HCT116 (cell line): ENCODE data around the gene SCTR.

Experiments used
- CEBPB ChIP-seq: IDR thresholded peaks from 2 replicates; pipeline ENCODE4 v1.6.1; 2012; ENCODE audit warnings: low read depth
- EZH2 ChIP-seq: fragments of 200-600 bp; sonication (generic); IDR thresholded peaks from 2 replicates; pipeline ENCODE4 v1.6.1; 2017; ENCODE audit warnings: antibody characterized with exemption, mixed run types
- EZH2phosphoT487 ChIP-seq: fragments of 200-600 bp; IDR thresholded peaks from 2 replicates; pipeline ENCODE4 v1.6.1; 2018; ENCODE audit warnings: antibody characterized with exemption, borderline replicate concordance
- JUND ChIP-seq: IDR thresholded peaks from 2 replicates; pipeline ENCODE4 v1.6.1; 2012
- POLR2A ChIP-seq: IDR thresholded peaks from 2 replicates; pipeline ENCODE4 v1.7.0; 2011; ENCODE audit warnings: borderline replicate concordance; ENCODE audit not compliant: insufficient read depth, insufficient read length; ENCODE audit errors: extremely low read depth
- SIN3A ChIP-seq: IDR thresholded peaks from 2 replicates; pipeline ENCODE4 v1.6.1; 2012; ENCODE audit warnings: low read depth
- SP1 ChIP-seq: IDR thresholded peaks from 2 replicates; pipeline ENCODE4 v1.6.1; 2012; ENCODE audit warnings: low read depth
- TCF7L2 ChIP-seq: IDR thresholded peaks from 2 replicates; pipeline ENCODE4 v1.7.0; 2011; ENCODE audit warnings: borderline replicate concordance, inconsistent platforms; ENCODE audit not compliant: insufficient read depth, insufficient read length; ENCODE audit errors: extremely low read depth
- YY1 ChIP-seq: IDR thresholded peaks from 2 replicates; pipeline ENCODE4 v1.6.1; 2011; ENCODE audit warnings: low read length, low read depth, moderate library complexity, mild to moderate bottlenecking; ENCODE audit not compliant: insufficient replicate concordance; ENCODE audit errors: extremely low read depth
- ZBTB33 ChIP-seq: IDR thresholded peaks from 2 replicates; pipeline ENCODE4 v1.6.1; 2011; ENCODE audit warnings: mild to moderate bottlenecking, low read length, moderate library complexity; ENCODE audit not compliant: insufficient replicate concordance; ENCODE audit errors: extremely low read depth
- ZNF274 ChIP-seq: fragments of 200-500 bp; sonication (Bioruptor generic); IDR thresholded peaks from 2 replicates; pipeline ENCODE4 v1.6.1; 2014; ENCODE audit warnings: mild to moderate bottlenecking, low read depth, low read length, inconsistent platforms
- TF ChIP-seq, protein P1 (sequence below), 3 experiments: fragments of 200-600 bp in 1 of 3; sonication (generic) in 1 of 3; IDR thresholded peaks in 2 of 3; conservative IDR thresholded peaks in 1 of 3; 2 replicates each; pipeline ENCODE4 v1.5.1; 2012 to 2017; ENCODE audit warnings: low read depth in 2 of 3, low read length in 2 of 3, antibody characterized with exemption in 1 of 3, borderline replicate concordance in 1 of 3, control low read depth in 1 of 3, mild to moderate bottlenecking in 1 of 3, mixed read lengths in 1 of 3, mixed run types in 1 of 3, moderate library complexity in 1 of 3; ENCODE audit not compliant: insufficient read depth in 1 of 3
- TF ChIP-seq, protein P2 (sequence below): IDR thresholded peaks from 2 replicates; pipeline ENCODE4 v1.6.1; 2012

DNA sequence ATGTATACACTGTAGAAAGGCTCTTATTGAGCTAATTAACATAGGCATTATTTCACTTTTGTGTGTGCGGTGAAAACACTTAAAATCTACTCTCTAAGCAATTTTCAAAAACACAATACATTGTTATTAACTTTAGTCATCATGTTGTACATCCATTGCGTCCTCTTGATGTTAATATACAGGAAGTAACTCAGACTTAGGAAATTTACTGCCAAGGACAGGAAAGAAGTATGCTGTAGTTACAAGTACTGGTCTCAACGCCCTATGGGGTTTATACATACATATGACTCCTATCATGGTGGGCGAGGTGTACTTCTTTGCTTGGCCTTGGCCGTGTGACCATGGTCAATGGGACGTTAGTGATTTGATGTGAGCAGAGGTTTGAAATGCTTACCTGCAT, 15.5 kb downstream of the SCTR start:
- TF ChIP-seq CEBPB (no peak), TCF7L2 (no peak), POLR2A (no peak), YY1 (no peak), SP1 (no peak), ZBTB33 (no peak), ZNF274 (no peak), JUND (no peak), SIN3A (no peak), EZH2 (no peak), EZH2phosphoT487 (no peak)
- TF ChIP-seq, protein P1, sequence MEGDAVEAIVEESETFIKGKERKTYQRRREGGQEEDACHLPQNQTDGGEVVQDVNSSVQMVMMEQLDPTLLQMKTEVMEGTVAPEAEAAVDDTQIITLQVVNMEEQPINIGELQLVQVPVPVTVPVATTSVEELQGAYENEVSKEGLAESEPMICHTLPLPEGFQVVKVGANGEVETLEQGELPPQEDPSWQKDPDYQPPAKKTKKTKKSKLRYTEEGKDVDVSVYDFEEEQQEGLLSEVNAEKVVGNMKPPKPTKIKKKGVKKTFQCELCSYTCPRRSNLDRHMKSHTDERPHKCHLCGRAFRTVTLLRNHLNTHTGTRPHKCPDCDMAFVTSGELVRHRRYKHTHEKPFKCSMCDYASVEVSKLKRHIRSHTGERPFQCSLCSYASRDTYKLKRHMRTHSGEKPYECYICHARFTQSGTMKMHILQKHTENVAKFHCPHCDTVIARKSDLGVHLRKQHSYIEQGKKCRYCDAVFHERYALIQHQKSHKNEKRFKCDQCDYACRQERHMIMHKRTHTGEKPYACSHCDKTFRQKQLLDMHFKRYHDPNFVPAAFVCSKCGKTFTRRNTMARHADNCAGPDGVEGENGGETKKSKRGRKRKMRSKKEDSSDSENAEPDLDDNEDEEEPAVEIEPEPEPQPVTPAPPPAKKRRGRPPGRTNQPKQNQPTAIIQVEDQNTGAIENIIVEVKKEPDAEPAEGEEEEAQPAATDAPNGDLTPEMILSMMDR (IDR thresholded peaks at IDR 0.05 in 2 of 3, conservative IDR thresholded peaks at IDR 0.05 in 1 of 3; ENCODE audit: borderline replicate concordance in 1 of 3, insufficient read depth in 1 of 3, low read depth in 2 of 3, low read length in 2 of 3) = no peak
- TF ChIP-seq, protein P2, sequence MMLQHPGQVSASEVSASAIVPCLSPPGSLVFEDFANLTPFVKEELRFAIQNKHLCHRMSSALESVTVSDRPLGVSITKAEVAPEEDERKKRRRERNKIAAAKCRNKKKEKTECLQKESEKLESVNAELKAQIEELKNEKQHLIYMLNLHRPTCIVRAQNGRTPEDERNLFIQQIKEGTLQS = no peak
